RCC 7860 (cell line): Measurements from ENCODE around the gene LEAP2.

ENCODE experiments used
- DNase-seq: peaks from one replicate; pipeline ENCODE4 v3.0.0-alpha.2; 2015; ENCODE audit warnings: low spot score
- FAIRE-seq: peaks from 2 replicates; lab custom pipeline; 2012; peaks lifted over from hg19 to GRCh38; lab: Jason Lieb, UNC

The LEAP2 gene

GRCh38 chr5:132876020-132876759 lies 2.7 kb downstream of the LEAP2 start:
- DNase-seq (no peak), FAIRE-seq (no peak)

- no peak for DNase-seq
- no peak for FAIRE-seq
These were observed 4.0 kb downstream of the LEAP2 start for GRCh38 chr5:132877466-132877865.

- FAIRE-seq (no peak), DNase-seq (peak; percentile 74)
These were observed 4.5 kb downstream of the LEAP2 start for GRCh38 chr5:132877938-132878337.

- DNase-seq (peak; percentile 40), FAIRE-seq (peak; percentile 36)
These were observed 9.9 kb downstream of the LEAP2 start for GRCh38 chr5:132883261-132883834.

GRCh38 chr5:132884548-132884947 lies 11.1 kb downstream of the LEAP2 start:
- DNase-seq (no peak), FAIRE-seq (no peak)

GRCh38 chr5:132886064-132886823 lies 12.8 kb downstream of the LEAP2 start:
- DNase-seq (no peak), FAIRE-seq (no peak)

- no peak for FAIRE-seq
- DNase-seq, result no peak
These were observed 13.8 kb downstream of the LEAP2 start for GRCh38 chr5:132887283-132887682.

GRCh38 chr5:132889501-132889900 lies 16.0 kb downstream of the LEAP2 start:
- DNase-seq (no peak), FAIRE-seq (no peak)

GRCh38 chr5:132890817-132891216 lies 17.3 kb downstream of the LEAP2 start:
- DNase-seq (no peak), FAIRE-seq (no peak)

GRCh38 chr5:132895719-132896305 lies 22.3 kb downstream of the LEAP2 start:
- FAIRE-seq, result no peak

GRCh38 chr5:132896685-132897084 lies 23.2 kb downstream of the LEAP2 start:
- DNase-seq (no peak), FAIRE-seq (no peak)

More at GRCh38 chr5:132895719-132896305, 22.3 kb downstream of the LEAP2 start:
- no peak for DNase-seq

GRCh38 chr5:132898094-132898493 lies 24.6 kb downstream of the LEAP2 start:
- FAIRE-seq (no peak), DNase-seq (no peak)

- no peak for FAIRE-seq
These were observed 27.6 kb downstream of the LEAP2 start for GRCh38 chr5:132901036-132901435.

GRCh38 chr5:132901730-132902129 lies 28.3 kb downstream of the LEAP2 start:
- FAIRE-seq (no peak), DNase-seq (no peak)

More at GRCh38 chr5:132901036-132901435, 27.6 kb downstream of the LEAP2 start:
- DNase-seq, result no peak

GRCh38 chr5:132905938-132906337 lies 32.5 kb downstream of the LEAP2 start:
- DNase-seq (no peak), FAIRE-seq (no peak)

- FAIRE-seq (no peak), DNase-seq (no peak)
These were observed 33.7 kb downstream of the LEAP2 start for GRCh38 chr5:132907161-132907560.

GRCh38 chr5:132909702-132910101 lies 36.2 kb downstream of the LEAP2 start:
- FAIRE-seq, result no peak
- no peak for DNase-seq

GRCh38 chr5:132915681-132916080 lies 42.2 kb downstream of the LEAP2 start:
- DNase-seq (no peak), FAIRE-seq (no peak)

GRCh38 chr5:132916086-132916485 lies 42.6 kb downstream of the LEAP2 start:
- DNase-seq, result no peak
- FAIRE-seq, result no peak
